ENCODE data around the gene CACFD1. TPM values are rescaled to one million over a fixed set of nuclear protein-coding genes. Genes with fewer than 3 reads are reported as not detected.

The CACFD1 gene
- total and polyA plus RNA-seq, 2 of the 13 experiments (the other 11 are each of a cell fraction or from before 2014, with no cell fraction given) = 13.8 to 14.6 TPM

GRCh38 chr9:133468374-133468773 is 8.6 kb downstream of the CACFD1 start:
- peak; percentile 5; the same call in 1 of the 3 replicates for ATAC-seq
- no peak for FAIRE-seq
- no peaks in the 10 kb centered on the region for H3K9me3 ChIP-seq (ENCODE audit: low read length)
- H2AFZ ChIP-seq (ENCODE audit: low read length) = no peak overlapping the region
- no peak overlapping the region for H3K4me3 ChIP-seq (replicated peaks in 1 of 3; ENCODE audit: insufficient read depth in 1 of 3, low read depth in 2 of 3, low read length in 3 of 3)
- TF ChIP-seq ELF3 (CRISPR knock-in tag; IDR thresholded peaks at IDR 0.05) (no peak), ZFX (CRISPR knock-in tag; IDR thresholded peaks at IDR 0.05; ENCODE audit: low read depth) (0 out of 2 replicates have a peak, but pooled peaks have one; percentile 1), AGO2 (optimal IDR thresholded peaks at IDR 0.05; ENCODE audit: low read depth, low read length) (peak; percentile 36), PREB (CRISPR knock-in tag; IDR thresholded peaks at IDR 0.05) (no peak), NR2F1 (CRISPR knock-in tag; IDR thresholded peaks at IDR 0.05) (no peak), PHF21A (CRISPR knock-in tag; IDR thresholded peaks at IDR 0.05) (no peak), DPF2 (CRISPR knock-in tag; IDR thresholded peaks at IDR 0.05; ENCODE audit: borderline replicate concordance, low read depth) (no peak), SMYD3 (CRISPR knock-in tag; IDR thresholded peaks at IDR 0.05) (no peak)
- intact Hi-C loops (cut with micrococcal nuclease; ENCODE audit: unreplicated experiment) (no loop called here), in situ Hi-C loops (cut with HindIII; ENCODE audit: extremely low pct_ligation_motif_present, low pct_unique_long_range_greater_than_20kb) (no loop called here)
- no TSS peak for BruUV-seq (replicated peaks)
- H3K4me2 ChIP-seq (ENCODE audit: low read depth, low read length) = no peak overlapping the region
- no peak for DNase-seq (ENCODE audit: low spot score)
- no peak overlapping the region for H3K27ac ChIP-seq (ENCODE audit: extremely low read length, insufficient read depth, low read length)
- ChIA-PET POLR2A (interaction anchor here (1.9 kb wide), 1 partner anchor 9 kb away, joined by 9 read pairs; the partner anchor contains the start of gene CACFD1), CTCF (ENCODE audit: low intra/inter-chr PET ratio, low total read pairs) (no interaction called here)
- 89% methylated on average over 6 of the region's 11 CpGs for WGBS (ENCODE audit: low lambda C conversion rate)
- H3K79me2 ChIP-seq (ENCODE audit: insufficient read depth, low read length) = no peaks in the 10 kb centered on the region
- no peaks in the 10 kb centered on the region for H3K27me3 ChIP-seq (ENCODE audit: control insufficient read depth in 1 of 2, insufficient read depth in 2 of 2, low read length in 2 of 2)
- peaks cover 10% of the 10 kb centered on the region; the same call in 1 of the 2 replicates for H3K4me1 ChIP-seq (ENCODE audit: insufficient read depth, low read length)
- no peaks in the 10 kb centered on the region for H4K20me1 ChIP-seq (ENCODE audit: insufficient read depth, low read length)
- no peak overlapping the region for H3K9ac ChIP-seq (ENCODE audit: insufficient read depth, low read depth, low read length)
- H3K36me3 ChIP-seq (replicated peaks in 1 of 2; ENCODE audit: control insufficient read depth in 1 of 2, insufficient read depth in 2 of 2, low read length in 2 of 2) = peaks cover 9 to 13% of the 10 kb centered on the region in 2 experiments; a peak in 3 of 5 replicates

Data from HepG2 (cell line).